Stomach (tissue), 4 donors: ENCODE results near the gene SH3RF3.

Experiments
- EP300 ChIP-seq: sonication (generic); formaldehyde crosslinking; IDR thresholded peaks from one replicate; pipeline ENCODE4 v1.6.1; 2017; ENCODE audit warnings: antibody characterized with exemption
- POLR2A ChIP-seq, 4 donors: fragments of 450-650 bp; IDR thresholded peaks; one replicate each; pipeline ENCODE4 v1.6.1; 2016; ENCODE audit warnings: antibody characterized with exemption in 4 of 4, control low read depth in 2 of 4, mild to moderate bottlenecking in 1 of 4, moderate library complexity in 1 of 4
- POLR2AphosphoS5 ChIP-seq, 3 donors: sonication (generic); formaldehyde crosslinking; IDR thresholded peaks; one replicate each; pipeline ENCODE4 v1.6.1; 2016; ENCODE audit warnings: antibody characterized with exemption in 3 of 3
- TF ChIP-seq, protein P1 (sequence below), 7 experiments: fragments of 450-650 bp in 4 of 7; fragments of 200-600 bp in 3 of 7; sonication (generic) in 3 of 7; IDR thresholded peaks; one replicate each; pipeline ENCODE4 v1.5.1; 2016 to 2019; ENCODE audit warnings: antibody characterized with exemption in 7 of 7, control low read depth in 2 of 7, mild to moderate bottlenecking in 1 of 7

DNA sequence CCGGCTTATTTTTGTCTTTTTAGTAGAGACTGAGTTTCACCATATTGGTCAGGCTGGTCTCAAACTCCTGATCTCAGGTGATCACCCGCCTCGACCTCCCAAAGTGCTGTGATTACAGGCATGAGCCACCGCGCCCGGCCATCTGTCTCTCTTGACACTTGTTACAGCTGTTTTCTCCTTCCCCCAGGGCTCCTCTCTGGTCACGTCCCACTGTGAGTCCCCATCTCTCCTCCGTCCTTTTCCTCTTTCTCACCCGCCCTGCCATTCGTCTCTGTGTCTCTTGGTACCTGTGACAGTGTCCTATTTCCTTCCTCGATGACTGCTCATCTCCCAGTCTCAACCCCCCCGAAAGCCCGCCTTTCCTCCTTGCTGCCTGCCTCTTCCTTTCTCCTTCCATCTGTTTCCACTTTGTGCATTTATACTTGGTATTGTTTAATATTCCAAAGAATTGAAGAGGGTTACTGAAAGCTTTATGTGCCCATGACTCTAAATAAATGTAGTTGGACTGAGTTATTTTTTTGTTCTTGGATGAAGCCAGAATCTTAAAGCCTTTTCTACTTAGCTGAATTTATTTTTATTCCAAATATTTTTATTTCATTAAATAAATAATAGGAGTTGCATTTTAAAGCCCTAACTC, 241.5 kb downstream of the SH3RF3 start:
- no peak for TF ChIP-seq POLR2AphosphoS5 (IDR thresholded peaks at IDR 0.05)
- no peak for TF ChIP-seq POLR2A (IDR thresholded peaks at IDR 0.05)
- TF ChIP-seq, protein P1, sequence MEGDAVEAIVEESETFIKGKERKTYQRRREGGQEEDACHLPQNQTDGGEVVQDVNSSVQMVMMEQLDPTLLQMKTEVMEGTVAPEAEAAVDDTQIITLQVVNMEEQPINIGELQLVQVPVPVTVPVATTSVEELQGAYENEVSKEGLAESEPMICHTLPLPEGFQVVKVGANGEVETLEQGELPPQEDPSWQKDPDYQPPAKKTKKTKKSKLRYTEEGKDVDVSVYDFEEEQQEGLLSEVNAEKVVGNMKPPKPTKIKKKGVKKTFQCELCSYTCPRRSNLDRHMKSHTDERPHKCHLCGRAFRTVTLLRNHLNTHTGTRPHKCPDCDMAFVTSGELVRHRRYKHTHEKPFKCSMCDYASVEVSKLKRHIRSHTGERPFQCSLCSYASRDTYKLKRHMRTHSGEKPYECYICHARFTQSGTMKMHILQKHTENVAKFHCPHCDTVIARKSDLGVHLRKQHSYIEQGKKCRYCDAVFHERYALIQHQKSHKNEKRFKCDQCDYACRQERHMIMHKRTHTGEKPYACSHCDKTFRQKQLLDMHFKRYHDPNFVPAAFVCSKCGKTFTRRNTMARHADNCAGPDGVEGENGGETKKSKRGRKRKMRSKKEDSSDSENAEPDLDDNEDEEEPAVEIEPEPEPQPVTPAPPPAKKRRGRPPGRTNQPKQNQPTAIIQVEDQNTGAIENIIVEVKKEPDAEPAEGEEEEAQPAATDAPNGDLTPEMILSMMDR (IDR thresholded peaks at IDR 0.05) = no peak
- TF ChIP-seq EP300 = no peak
